H1 (cell line): Measurements from ENCODE around the gene PSMD7. TPM values are rescaled to one million over a fixed set of nuclear protein-coding genes. Genes with fewer than 3 reads are reported as not detected.

Source experiments
- CTCF ChIA-PET: fragments of 300-600 bp; sonication (Branson Sonifier 250); formaldehyde crosslinking; loops from one replicate; lab custom pipeline; 2021; ENCODE audit not compliant: partially characterized antibody; lab: Charles Lee
- POLR2A ChIA-PET: fragments of 300-600 bp; sonication (Branson Sonifier 250); formaldehyde crosslinking; loops from one replicate; lab custom pipeline; 2021; ENCODE audit warnings: inconsistent platforms; ENCODE audit not compliant: partially characterized antibody; lab: Charles Lee
- DNase-seq, 2 experiments: peaks; one replicate each; pipeline versions ENCODE4 v3.0.0 to v3.0.0-alpha.2; 2010 to 2022; ENCODE audit warnings: low spot score in 2 of 2, low read depth in 1 of 2, mixed read lengths in 1 of 2
- FAIRE-seq: peaks from 2 replicates; lab custom pipeline; 2011; peaks lifted over from hg19 to GRCh38; lab: Jason Lieb, UNC
- H2AFZ ChIP-seq: 2 replicates; pipeline ENCODE4 v1.8.1; 2012; ENCODE audit warnings: low read length, inconsistent platforms
- H2AK5ac ChIP-seq: 2 replicates; pipeline ENCODE4 v1.6.1; 2013; ENCODE audit warnings: low read depth, low read length
- H2BK120ac ChIP-seq: replicated peaks from 2 replicates; pipeline ENCODE3; 2013; ENCODE audit warnings: low read depth, low read length, inconsistent platforms
- H2BK12ac ChIP-seq: 2 replicates; pipeline ENCODE4 v1.6.1; 2013; ENCODE audit warnings: low read depth, low read length
- H2BK15ac ChIP-seq: 2 replicates; pipeline ENCODE4 v1.6.1; 2013; ENCODE audit warnings: low read length
- H2BK20ac ChIP-seq: 2 replicates; pipeline ENCODE4 v1.6.1; 2013; ENCODE audit warnings: low read length
- H2BK5ac ChIP-seq: 2 replicates; pipeline ENCODE4 v1.6.1; 2013; ENCODE audit warnings: low read depth, low read length
- H3K14ac ChIP-seq: 2 replicates; pipeline ENCODE4 v1.6.1; 2013; ENCODE audit warnings: inconsistent platforms; ENCODE audit not compliant: insufficient read length
- H3K18ac ChIP-seq: 2 replicates; pipeline ENCODE4 v1.6.1; 2013; ENCODE audit warnings: low read length; ENCODE audit errors: extremely low read depth
- H3K23ac ChIP-seq: 2 replicates; pipeline ENCODE4 v1.6.1; 2013; ENCODE audit warnings: inconsistent platforms; ENCODE audit not compliant: insufficient read length
- H3K23me2 ChIP-seq: 2 replicates; pipeline ENCODE4 v1.6.1; 2013; ENCODE audit warnings: low read depth, low read length
- H3K27ac ChIP-seq: 2 replicates; pipeline ENCODE4 v1.6.1; 2011; ENCODE audit warnings: low read depth, low read length, inconsistent platforms
- H3K27me3 ChIP-seq, 4 experiments: replicated peaks in 1 of 4; 1 replicate in 1 of 4; 2 replicates in 3 of 4; pipeline versions ENCODE4 v1.6.1 to v1.8.1; 2011 to 2013; ENCODE audit warnings: low read length in 3 of 4, mild to moderate bottlenecking in 3 of 4, inconsistent platforms in 2 of 4, mixed read lengths in 2 of 4, moderate library complexity in 1 of 4; ENCODE audit not compliant: control insufficient read depth in 3 of 4, insufficient read depth in 3 of 4; ENCODE audit errors: extremely low read depth in 1 of 4
- H3K36me3 ChIP-seq, 4 experiments: 2 replicates each; pipeline versions ENCODE4 v1.6.1 to v1.8.1; 2011 to 2013; ENCODE audit warnings: mild to moderate bottlenecking in 4 of 4, low read length in 3 of 4, moderate library complexity in 2 of 4, control low read depth in 1 of 4, inconsistent platforms in 1 of 4; ENCODE audit not compliant: insufficient read depth in 4 of 4, control insufficient read depth in 2 of 4
- H3K4ac ChIP-seq: replicated peaks from 2 replicates; pipeline ENCODE3; 2013; ENCODE audit warnings: low read length, low read depth, mixed read lengths, inconsistent platforms; ENCODE audit not compliant: insufficient read length
- H3K4me1 ChIP-seq, 4 experiments: replicated peaks in 1 of 4; 1 replicate in 1 of 4; 2 replicates in 3 of 4; pipeline versions ENCODE4 v1.6.1 to v1.8.1; 2011 to 2013; ENCODE audit warnings: low read length in 3 of 4, inconsistent platforms in 2 of 4, mixed read lengths in 1 of 4; ENCODE audit not compliant: insufficient read depth in 4 of 4, control insufficient read depth in 3 of 4
- H3K4me2 ChIP-seq, 2 experiments: 2 replicates each; pipeline versions ENCODE4 v1.6.1 to v1.8.1; 2011 to 2013; ENCODE audit warnings: low read depth in 2 of 2, low read length in 2 of 2, control low read depth in 1 of 2, inconsistent platforms in 1 of 2, mild to moderate bottlenecking in 1 of 2; ENCODE audit not compliant: insufficient read depth in 1 of 2
- H3K4me3 ChIP-seq, 4 experiments: fragments of 200-600, 300-600 bp in 1 of 4; sonication (generic), shearing (Covaris generic), sonication (Bioruptor Twin) in 1 of 4; 2 replicates each; pipeline versions ENCODE4 v1.5.1 to v1.8.1; 2011 to 2016; ENCODE audit warnings: low read length in 4 of 4, low read depth in 3 of 4, control low read depth in 2 of 4, inconsistent platforms in 2 of 4, mild to moderate bottlenecking in 2 of 4, mixed read lengths in 1 of 4, moderate library complexity in 1 of 4; ENCODE audit not compliant: insufficient read depth in 2 of 4; ENCODE audit errors: extremely low read depth in 1 of 4
- H3K56ac ChIP-seq: replicated peaks from 2 replicates; pipeline ENCODE3; 2013; ENCODE audit warnings: low read depth, mild to moderate bottlenecking, mixed read lengths, low read length, inconsistent platforms; ENCODE audit not compliant: insufficient read length
- H3K79me1 ChIP-seq: 2 replicates; pipeline ENCODE4 v1.6.1; 2013; ENCODE audit warnings: low read depth, low read length, control low read depth
- H3K79me2 ChIP-seq, 2 experiments: 2 replicates each; pipeline versions ENCODE4 v1.6.1 to v1.8.1; 2012 to 2013; ENCODE audit warnings: low read length in 2 of 2, mild to moderate bottlenecking in 2 of 2, inconsistent platforms in 1 of 2; ENCODE audit not compliant: insufficient read depth in 2 of 2, control insufficient read depth in 1 of 2
- H3K9ac ChIP-seq, 4 experiments: replicated peaks in 1 of 4; 1 replicate in 1 of 4; 2 replicates in 3 of 4; pipeline versions ENCODE4 v1.6.1 to v1.8.1; 2011 to 2013; ENCODE audit warnings: low read depth in 3 of 4, low read length in 3 of 4, control low read depth in 2 of 4, mild to moderate bottlenecking in 2 of 4, moderate library complexity in 2 of 4, inconsistent platforms in 1 of 4; ENCODE audit errors: extremely low read depth in 1 of 4
- H3K9me3 ChIP-seq, 2 experiments: 2 replicates each; pipeline versions ENCODE4 v1.6.1 to v1.8.1; 2012 to 2013; ENCODE audit warnings: mild to moderate bottlenecking in 2 of 2, moderate library complexity in 2 of 2, control low read depth in 1 of 2, inconsistent platforms in 1 of 2, low read depth in 1 of 2, low read length in 1 of 2, mixed read lengths in 1 of 2; ENCODE audit not compliant: insufficient read depth in 2 of 2
- H4K20me1 ChIP-seq, 2 experiments: replicated peaks in 1 of 2; 2 replicates each; pipeline versions ENCODE3 to v1.8.1; 2011 to 2013; ENCODE audit warnings: inconsistent platforms in 2 of 2, low read length in 2 of 2, mild to moderate bottlenecking in 1 of 2; ENCODE audit not compliant: insufficient read depth in 2 of 2, control insufficient read depth in 1 of 2
- H4K5ac ChIP-seq: 2 replicates; pipeline ENCODE4 v1.6.1; 2013; ENCODE audit warnings: low read length, low read depth, mixed read lengths, inconsistent platforms; ENCODE audit not compliant: insufficient read length
- H4K8ac ChIP-seq: 2 replicates; pipeline ENCODE4 v1.8.0; 2013; ENCODE audit warnings: mild to moderate bottlenecking, moderate library complexity, low read length, inconsistent platforms; ENCODE audit not compliant: insufficient read depth; ENCODE audit errors: extremely low read depth
- H4K91ac ChIP-seq: replicated peaks from 2 replicates; pipeline ENCODE3; 2013; ENCODE audit warnings: low read length, mixed read lengths, inconsistent platforms; ENCODE audit not compliant: insufficient read length
- ASH2L ChIP-seq: fragments of 200-600, 300-600 bp; sonication (generic); IDR thresholded peaks from one replicate; pipeline ENCODE4 v1.7.1; 2017; ENCODE audit warnings: low read length
- BACH1 ChIP-seq: IDR thresholded peaks from 2 replicates; pipeline ENCODE4 v1.6.1; 2012; ENCODE audit warnings: low read length, improper control_type of control experiment
- CBX8 ChIP-seq: fragments of 300-800, 300-1000 bp; sonication (generic); IDR thresholded peaks from 2 replicates; pipeline ENCODE4 v1.7.1; 2016; ENCODE audit warnings: low read depth, low read length, borderline replicate concordance
- CHD1 ChIP-seq: IDR thresholded peaks from 2 replicates; pipeline ENCODE4 v1.6.1; 2012; ENCODE audit warnings: low read depth, low read length, improper control_type of control experiment
- CHD2 ChIP-seq: IDR thresholded peaks from 2 replicates; pipeline ENCODE4 v1.6.1; 2012; ENCODE audit warnings: low read length, improper control_type of control experiment
- CREB1 ChIP-seq: IDR thresholded peaks from 2 replicates; pipeline ENCODE4 v1.6.1; 2012; ENCODE audit warnings: inconsistent platforms
- EZH2 ChIP-seq: fragments of 200-600 bp; sonication (generic); IDR thresholded peaks from 2 replicates; pipeline ENCODE4 v1.7.1; 2012; ENCODE audit warnings: low read depth, mild to moderate bottlenecking, moderate library complexity, low read length, inconsistent platforms; ENCODE audit not compliant: severe bottlenecking
- FOSL1 ChIP-seq: IDR thresholded peaks from 2 replicates; pipeline ENCODE4 v1.6.1; 2011; ENCODE audit warnings: mild to moderate bottlenecking, low read depth, low read length, moderate library complexity; ENCODE audit not compliant: insufficient read depth
- MAFK ChIP-seq: IDR thresholded peaks from 2 replicates; pipeline ENCODE4 v1.6.1; 2012; ENCODE audit warnings: low read depth, mild to moderate bottlenecking, improper control_type of control experiment, low read length
- MAX ChIP-seq: IDR thresholded peaks from 2 replicates; pipeline ENCODE4 v1.6.1; 2012; ENCODE audit warnings: inconsistent platforms
- PHF8 ChIP-seq: fragments of 200-600 bp; sonication (generic); conservative IDR thresholded peaks from 2 replicates; pipeline ENCODE4 v1.7.1; 2012; ENCODE audit warnings: low read depth, mild to moderate bottlenecking, inconsistent platforms, low read length, moderate library complexity
- POLR2A ChIP-seq, 2 experiments: IDR thresholded peaks; 1 replicate in 1 of 2; 2 replicates in 1 of 2; pipeline ENCODE4 v1.6.1; 2011; ENCODE audit warnings: low read depth in 2 of 2, low read length in 2 of 2, mild to moderate bottlenecking in 2 of 2; ENCODE audit errors: control extremely low read depth in 1 of 2
- TAF1 ChIP-seq: IDR thresholded peaks from 2 replicates; pipeline ENCODE4 v1.6.1; 2011; ENCODE audit warnings: mild to moderate bottlenecking, low read depth, low read length
- TAF7 ChIP-seq: optimal IDR thresholded peaks from 2 replicates; pipeline ENCODE3; 2011; ENCODE audit warnings: low read depth, mild to moderate bottlenecking, inconsistent platforms, low read length, moderate library complexity, borderline replicate concordance
- TEAD4 ChIP-seq: IDR thresholded peaks from 2 replicates; pipeline ENCODE4 v1.6.1; 2012; ENCODE audit warnings: low read depth, low read length, inconsistent platforms, mixed read lengths
- WGBS, 2 experiments: shearing (Covaris generic) in 1 of 2; methylation state at CpG; one replicate each; pipeline versions ENCODE4 v1.1.6 to v1.1.7; 2013 to 2015; ENCODE audit warnings: low lambda C conversion rate in 2 of 2, mixed read lengths in 2 of 2, inconsistent platforms in 1 of 2, low coverage in 1 of 2, missing lambda C conversion rate in 1 of 2; ENCODE audit not compliant: insufficient replicate concordance in 2 of 2, insufficient coverage in 1 of 2, insufficient read length in 1 of 2; ENCODE audit errors: extremely low coverage in 1 of 2, missing lambda C conversion rate in 1 of 2; 5-methylcytosine and 5-hydroxymethylcytosine counted together
- polyA plus RNA-seq, 7 experiments: library from polyadenylated mRNA; depleted of rRNA in 3 of 7; stranded (reverse) in 5 of 7; unstranded in 2 of 7; fragments of >200 nt in 5 of 7; fragments of 200-250 nt in 2 of 7; gene quantifications; 1 replicate in 5 of 7; 2 replicates in 1 of 7; 4 replicates in 1 of 7; pipeline versions ENCODE4 v1.2.1 to v1.2.3, GENCODE V29; 2011 to 2013; ENCODE audit warnings: missing spikeins in 2 of 7, mixed read lengths in 2 of 7
- total RNA-seq: library from RNA; stranded (reverse); fragmentation: NEBNext Ultra II Directional; extraction: Animal tissue kit (Norgen Biotek cat#: 25700); gene quantifications from 2 replicates; pipeline ENCODE4 v1.2.1, GENCODE V29; 2021

PSMD7 gene
- total and polyA plus RNA-seq, 2 of the 8 experiments (the other 6 are each of a cell fraction or from before 2014, with no cell fraction given) = 91.1 to 148 TPM

DNA sequence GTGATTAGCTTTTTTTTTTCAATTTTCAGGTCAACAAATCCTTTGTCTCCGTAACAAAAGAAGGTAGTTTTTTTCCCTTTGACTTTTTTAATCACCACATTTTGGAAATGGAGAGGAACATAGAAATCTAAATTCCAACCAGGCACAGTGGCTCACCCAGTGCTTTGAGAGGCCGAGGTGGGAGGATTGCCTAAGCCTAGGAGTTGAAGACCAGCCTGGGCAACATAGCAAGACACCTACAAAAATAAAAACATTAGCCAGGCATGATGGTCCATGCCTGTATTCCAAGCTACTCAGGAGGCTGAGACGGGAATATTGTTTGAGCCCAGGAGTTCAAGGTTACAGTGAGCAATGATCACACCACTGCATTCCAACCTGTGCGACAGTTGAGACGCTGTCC, 5.7 kb downstream of the PSMD7 start:
- no peak overlapping the region for H4K8ac ChIP-seq
- H3K23ac ChIP-seq = no peak overlapping the region
- H3K9me3 ChIP-seq = no peaks in the 10 kb centered on the region
- H2BK20ac ChIP-seq = no peak overlapping the region
- H2BK15ac ChIP-seq = no peak overlapping the region
- no peak overlapping the region for H3K4me3 ChIP-seq
- CTCF ChIA-PET = interaction anchor here (0.6 kb wide), 1 partner anchor 18 kb away, joined by 3 read pairs; no protein-coding TSS in a partner anchor
- H4K91ac ChIP-seq = no peak overlapping the region
- H2BK120ac ChIP-seq = no peak overlapping the region
- POLR2A ChIA-PET = interaction anchor here (0.6 to 7.5 kb wide), 3 partner anchors 9 to 17 kb away, joined by 3 to 63 read pairs (median 5); no protein-coding TSS in a partner anchor
- 93% methylated on average over 5 of the region's 5 CpGs; no CpG with 5 or more reads in 1 of the 2 experiments for WGBS, 2 experiments
- peaks cover 3% of the 10 kb centered on the region; the same call in 1 of the 2 replicates for H3K79me1 ChIP-seq
- H3K4ac ChIP-seq = no peak overlapping the region
- H3K36me3 ChIP-seq = peaks cover 45 to 82% (median 76%) of the 10 kb centered on the region in 4 experiments
- peaks cover 2 to 13% of the 10 kb centered on the region in 2 experiments for H4K20me1 ChIP-seq
- H3K79me2 ChIP-seq = peaks cover 15 to 27% of the 10 kb centered on the region in 2 experiments
- no peak overlapping the region for H2BK5ac ChIP-seq
- FAIRE-seq (no peak), DNase-seq (no peak)
- H3K4me2 ChIP-seq = no peak overlapping the region
- no peak overlapping the region for H3K14ac ChIP-seq
- no peak overlapping the region for H3K27ac ChIP-seq
- H4K5ac ChIP-seq = no peak overlapping the region
- H3K23me2 ChIP-seq = no peaks in the 10 kb centered on the region; the same call in 1 of the 2 replicates
- no peak overlapping the region for H2AFZ ChIP-seq
- no peak overlapping the region for H3K9ac ChIP-seq
- H2BK12ac ChIP-seq = no peak overlapping the region
- H3K18ac ChIP-seq = no peak overlapping the region
- no peak overlapping the region for H2AK5ac ChIP-seq
- no peaks in the 10 kb centered on the region; a peak in 1 of 7 replicates for H3K4me1 ChIP-seq
- H3K27me3 ChIP-seq = no peaks in the 10 kb centered on the region
- H3K56ac ChIP-seq = no peak overlapping the region
- TF ChIP-seq CBX8 = no peak
- TF ChIP-seq MAFK = no peak
- no peak for TF ChIP-seq MAX
- TF ChIP-seq CREB1 = no peak
- no peak for TF ChIP-seq CHD2
- TF ChIP-seq FOSL1 = no peak
- no peak for TF ChIP-seq PHF8
- no peak for TF ChIP-seq ASH2L
- TF ChIP-seq TAF7 = no peak
- TF ChIP-seq CHD1 = no peak
- TF ChIP-seq TAF1 = no peak
- no peak for TF ChIP-seq TEAD4
- no peak for TF ChIP-seq POLR2A (IDR thresholded peaks at IDR 0.05; ENCODE audit: control extremely low read depth in 1 of 2, low read depth in 2 of 2, low read length in 2 of 2)
- no peak for TF ChIP-seq BACH1
- TF ChIP-seq EZH2 = no peak
